ENCODE measurements around the gene CARD9.

- TF ChIP-seq CTCF (conservative IDR thresholded peaks at IDR 0.05; ENCODE audit: low read length) (no peak), EZH2phosphoT487 (IDR thresholded peaks at IDR 0.05; ENCODE audit: borderline replicate concordance, low read depth, low read length) (no peak)
Measured at GRCh38 chr9:136314056-136314416, 59.4 kb downstream of the CARD9 start.

Data from OCI-LY7 (cell line).